ENCODE data around the gene ZNF438. TPM values are rescaled to one million over a fixed set of nuclear protein-coding genes. Genes with fewer than 3 reads are reported as not detected.

ZNF438 gene
- total and polyA plus RNA-seq, 2 of the 4 experiments (the other 2 are of a cell fraction), result 1.8 to 2.9 TPM

GRCh38 chr10:30929901-30930520 is 101.7 kb downstream of the ZNF438 start:
- H3K36me3 ChIP-seq (ENCODE audit: control insufficient read depth, insufficient read depth, low read length), result 0 out of 2 replicates have a peak, but pooled peaks cover 3% of the 10 kb centered on the region
- no peak overlapping the region for H3K27ac ChIP-seq (ENCODE audit: insufficient read depth, low read length)
- DNase-seq, result no peak
- intact Hi-C loops (cut with micrococcal nuclease), result no loop called here
- H3K14ac ChIP-seq (replicated peaks; ENCODE audit: low read depth, low read length), result no peak overlapping the region
- no peaks in the 10 kb centered on the region for H3K9me3 ChIP-seq (ENCODE audit: control insufficient read depth, insufficient read depth, low read length)
- no peak overlapping the region for H4K5ac ChIP-seq (ENCODE audit: low read depth, low read length)
- H2BK5ac ChIP-seq (ENCODE audit: low read depth, low read length, poor library complexity, severe bottlenecking), result no peak overlapping the region
- H3K79me1 ChIP-seq (ENCODE audit: low read depth in 1 of 2, low read length in 2 of 2), result no peaks in the 10 kb centered on the region
- no peak overlapping the region for H3K4me2 ChIP-seq (ENCODE audit: low read depth, low read length)
- no peaks in the 10 kb centered on the region for H4K20me1 ChIP-seq (ENCODE audit: insufficient read depth, low read length)
- H2AFZ ChIP-seq (replicated peaks; ENCODE audit: low read length, poor library complexity), result no peak overlapping the region
- H2BK20ac ChIP-seq (ENCODE audit: low read depth, low read length), result no peak overlapping the region
- ChIA-PET CTCF (no interaction called here), POLR2A (ENCODE audit: unreplicated experiment) (no interaction called here)
- TF ChIP-seq POLR2A (IDR thresholded peaks at IDR 0.05; ENCODE audit: low read depth, low read length) (no peak), CEBPB (IDR thresholded peaks at IDR 0.05; ENCODE audit: low read depth, low read length) (no peak), NFE2L2 (IDR thresholded peaks at IDR 0.05; ENCODE audit: low read depth, low read length) (no peak), RCOR1 (IDR thresholded peaks at IDR 0.05; ENCODE audit: insufficient replicate concordance, low read length) (no peak), BHLHE40 (IDR thresholded peaks at IDR 0.05; ENCODE audit: low read depth, low read length) (no peak), MXI1 (IDR thresholded peaks at IDR 0.05; ENCODE audit: borderline replicate concordance, low read depth, low read length) (no peak), ELK1 (IDR thresholded peaks at IDR 0.05; ENCODE audit: borderline replicate concordance, low read depth, low read length) (no peak), MAFK (IDR thresholded peaks at IDR 0.05; ENCODE audit: low read depth, low read length) (no peak), RFX5 (IDR thresholded peaks at IDR 0.05; ENCODE audit: low read depth, low read length) (no peak), FOS (IDR thresholded peaks at IDR 0.05; ENCODE audit: low read depth, low read length) (no peak), MAZ (IDR thresholded peaks at IDR 0.05; ENCODE audit: borderline replicate concordance, low read depth, low read length) (no peak), CTCF (conservative IDR thresholded peaks at IDR 0.05; ENCODE audit: low read depth, low read length) (no peak), RAD21 (IDR thresholded peaks at IDR 0.05; ENCODE audit: low read length) (no peak), SMC3 (IDR thresholded peaks at IDR 0.05; ENCODE audit: low read depth, low read length) (no peak), CHD1 (IDR thresholded peaks at IDR 0.05; ENCODE audit: low read depth, low read length) (no peak), USF2 (IDR thresholded peaks at IDR 0.05; ENCODE audit: low read depth, low read length) (no peak)
- dilution Hi-C loops (cut with HindIII; ENCODE audit: low sequenced_read_pairs, unreplicated experiment), result no loop called here
- no peaks in the 10 kb centered on the region for H3K9me1 ChIP-seq (ENCODE audit: insufficient read depth, low read length)
- no peak overlapping the region for H3K18ac ChIP-seq (ENCODE audit: low read depth, low read length)
- H2BK120ac ChIP-seq (ENCODE audit: low read depth, low read length), result no peak overlapping the region
- H4K8ac ChIP-seq (ENCODE audit: low read depth in 2 of 2, low read length in 2 of 2), result no peak overlapping the region
- no peak overlapping the region for H2AK5ac ChIP-seq (ENCODE audit: low read depth, low read length)
- in situ Hi-C loops (cut with MboI; ENCODE audit: low sequenced_read_pairs), result no loop called here
- BruUV-seq (replicated peaks), result no TSS peak
- H3K23ac ChIP-seq (ENCODE audit: low read depth, low read length), result no peak overlapping the region
- no peak for ATAC-seq (ENCODE audit: low read depth)
- no peaks in the 10 kb centered on the region for H3K4me1 ChIP-seq (ENCODE audit: control insufficient read depth, insufficient read depth, low read length)
- H2BK15ac ChIP-seq (ENCODE audit: low read depth, low read length), result no peak overlapping the region
- H4K91ac ChIP-seq (ENCODE audit: insufficient read depth, low read depth, low read length), result no peak overlapping the region
- no peak overlapping the region for H3K56ac ChIP-seq (ENCODE audit: extremely low read depth, insufficient read depth, low read length)
- no peak overlapping the region for H2AK9ac ChIP-seq (replicated peaks; ENCODE audit: low read depth, low read length, poor library complexity)
- H3K9ac ChIP-seq (ENCODE audit: low read depth, low read length), result no peak overlapping the region
- H3K4me3 ChIP-seq (ENCODE audit: insufficient read depth, low read depth, low read length), result no peak overlapping the region
- no peak overlapping the region for H3K4ac ChIP-seq (ENCODE audit: low read depth, low read length)
- WGBS, 2 experiments (ENCODE audit: extremely low coverage in 2 of 2, insufficient read length in 1 of 2), result 90% methylated on average over 9 of the region's 23 CpGs; no CpG with 5 or more reads in 1 of the 2 experiments
- H3K27me3 ChIP-seq (ENCODE audit: control insufficient read depth, insufficient read depth, low read length), result no peaks in the 10 kb centered on the region
